Measurements from ENCODE around the gene GALNT2. TPM values are rescaled to one million over a fixed set of nuclear protein-coding genes. Genes with fewer than 3 reads are reported as not detected.

Gene GALNT2
- total and polyA plus RNA-seq, 5 donors = 27.4 to 45.5 (median 38.8) TPM

GRCh38 chr1:230083746-230084407 is 16.8 kb downstream of the GALNT2 start:
- peak; percentile 16 to 28 for ATAC-seq

GRCh38 chr1:230084408-230085177 is 17.6 kb downstream of the GALNT2 start:
- WGBS = 60% methylated on average over 9 of the region's 9 CpGs
- Histone ChIP-seq H3K27me3 (ENCODE audit: control insufficient read depth, insufficient read depth) (no peaks in the 10 kb centered on the region), H3K9me3 (ENCODE audit: control insufficient read depth, low read length) (no peaks in the 10 kb centered on the region), H3K4me1 (ENCODE audit: control insufficient read depth, insufficient read depth, low read length) (peaks cover 19% of the 10 kb centered on the region), H3K4me3 (ENCODE audit: low read length) (no peak overlapping the region), H3K27ac (ENCODE audit: low read length) (peak overlapping the region; percentile 42)
- peak; percentile 65 to 71 (median 69) for DNase-seq
- peak; percentile 64 to 78 for ATAC-seq
- intact Hi-C loops (cut with DNase I) = no loop called here

More at GRCh38 chr1:230083746-230084407, 16.8 kb downstream of the GALNT2 start:
- no peak for DNase-seq
- H3K4me1 ChIP-seq (ENCODE audit: control insufficient read depth, insufficient read depth, low read length) = peaks cover 23% of the 10 kb centered on the region
- no peaks in the 10 kb centered on the region for H3K27me3 ChIP-seq (ENCODE audit: control insufficient read depth, insufficient read depth)
- H3K27ac ChIP-seq (ENCODE audit: low read length) = no peak overlapping the region
- intact Hi-C loops (cut with DNase I) = no loop called here
- 86% methylated on average over 10 of the region's 10 CpGs for WGBS
- H3K4me3 ChIP-seq (ENCODE audit: low read length) = no peak overlapping the region
- no peaks in the 10 kb centered on the region for H3K9me3 ChIP-seq (ENCODE audit: control insufficient read depth, low read length)

- H3K27me3 ChIP-seq (ENCODE audit: control insufficient read depth, insufficient read depth) = no peaks in the 10 kb centered on the region
- 90% methylated on average over 5 of the region's 5 CpGs for WGBS
- H3K4me3 ChIP-seq (ENCODE audit: low read length) = no peak overlapping the region
- peaks cover 17% of the 10 kb centered on the region for H3K4me1 ChIP-seq (ENCODE audit: control insufficient read depth, insufficient read depth, low read length)
- no peak for ATAC-seq
- no peak for DNase-seq
- no peaks in the 10 kb centered on the region for H3K9me3 ChIP-seq (ENCODE audit: control insufficient read depth, low read length)
- intact Hi-C loops (cut with DNase I) = no loop called here
- H3K27ac ChIP-seq (ENCODE audit: low read length) = peak overlapping the region; percentile 20
Observed at GRCh38 chr1:230085178-230085515, 18.1 kb downstream of the GALNT2 start.

- intact Hi-C loops (cut with DNase I) = no loop called here
- no peak for ATAC-seq
- WGBS = 69% methylated on average over 6 of the region's 6 CpGs
- H3K27me3 ChIP-seq (ENCODE audit: control insufficient read depth, insufficient read depth) = no peaks in the 10 kb centered on the region
- no peaks in the 10 kb centered on the region for H3K9me3 ChIP-seq (ENCODE audit: control insufficient read depth, low read length)
- no peak overlapping the region for H3K27ac ChIP-seq (ENCODE audit: low read length)
- no peak overlapping the region for H3K4me3 ChIP-seq (ENCODE audit: low read length)
- no peak for DNase-seq
- peaks cover 15% of the 10 kb centered on the region for H3K4me1 ChIP-seq (ENCODE audit: control insufficient read depth, insufficient read depth, low read length)
Observed at GRCh38 chr1:230086151-230086550, 19.1 kb downstream of the GALNT2 start.

- H3K27ac ChIP-seq (ENCODE audit: low read length) = no peak overlapping the region
- no peaks in the 10 kb centered on the region for H3K27me3 ChIP-seq (ENCODE audit: control insufficient read depth, insufficient read depth)
- intact Hi-C loops (cut with DNase I) = no loop called here
- no peak for ATAC-seq
- no peaks in the 10 kb centered on the region for H3K9me3 ChIP-seq (ENCODE audit: control insufficient read depth, low read length)
- peaks cover 18% of the 10 kb centered on the region for H3K4me1 ChIP-seq (ENCODE audit: control insufficient read depth, insufficient read depth, low read length)
- WGBS = 90% methylated on average over 12 of the region's 12 CpGs
- no peak for DNase-seq
- H3K4me3 ChIP-seq (ENCODE audit: low read length) = no peak overlapping the region
Observed at GRCh38 chr1:230087028-230087716, 20.1 kb downstream of the GALNT2 start.

DNA sequence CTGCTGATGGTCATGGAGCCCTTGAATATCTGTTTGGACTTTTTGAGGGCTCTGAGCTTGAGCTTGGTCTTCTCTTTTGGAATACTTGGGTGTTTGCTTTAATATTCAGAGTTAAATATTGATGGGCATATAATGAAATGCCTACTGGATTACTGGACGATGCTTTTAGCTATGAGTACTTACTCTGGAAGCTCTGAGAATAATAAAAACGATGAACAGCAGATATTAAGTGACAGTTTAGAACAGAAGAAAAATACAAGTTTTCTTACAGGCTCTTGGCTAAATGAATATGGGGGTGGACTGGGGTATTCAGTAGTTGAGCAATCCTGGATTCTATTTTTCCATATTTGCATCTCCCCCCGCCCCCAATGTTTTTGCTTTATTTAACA is 20.7 kb downstream of the GALNT2 start:
- ATAC-seq (no peak), DNase-seq (no peak)
- no peaks in the 10 kb centered on the region for H3K27me3 ChIP-seq (ENCODE audit: control insufficient read depth, insufficient read depth)
- H3K9me3 ChIP-seq (ENCODE audit: control insufficient read depth, low read length) = no peaks in the 10 kb centered on the region
- intact Hi-C loops (cut with DNase I) = no loop called here
- H3K4me3 ChIP-seq (ENCODE audit: low read length) = no peak overlapping the region
- no peak overlapping the region for H3K27ac ChIP-seq (ENCODE audit: low read length)
- H3K4me1 ChIP-seq (ENCODE audit: control insufficient read depth, insufficient read depth, low read length) = peaks cover 18% of the 10 kb centered on the region
- 77% methylated on average over 3 of the region's 3 CpGs for WGBS

DNA sequence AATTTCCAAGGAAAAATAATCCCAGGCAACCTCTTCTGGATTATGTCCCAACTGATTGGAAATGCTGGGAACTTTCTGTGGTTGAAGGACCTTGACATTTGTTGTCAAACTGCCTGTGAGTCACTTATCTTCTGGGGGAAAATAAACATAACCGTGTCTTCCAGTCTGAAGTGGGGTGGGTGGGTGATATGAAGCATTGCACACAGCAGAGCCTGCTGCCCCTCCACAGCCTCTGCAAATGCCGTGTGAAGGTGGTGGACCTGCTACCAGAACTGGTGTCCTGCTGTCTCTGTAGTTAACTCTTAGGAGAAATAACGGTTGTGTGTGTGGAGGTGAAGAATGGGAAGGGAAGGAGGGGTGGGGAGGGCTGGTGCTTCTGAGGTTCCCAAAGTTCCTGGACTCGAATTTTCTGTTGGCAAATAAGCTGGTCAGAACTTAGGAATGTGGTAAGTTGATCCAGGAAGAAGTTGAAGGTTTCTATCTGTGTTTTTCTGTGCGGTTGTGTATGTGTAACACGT is 23.2 kb downstream of the GALNT2 start:
- intact Hi-C loops (cut with DNase I) = no loop called here
- Histone ChIP-seq H3K4me3 (ENCODE audit: low read length) (no peak overlapping the region), H3K27me3 (ENCODE audit: control insufficient read depth, insufficient read depth) (no peaks in the 10 kb centered on the region), H3K9me3 (ENCODE audit: control insufficient read depth, low read length) (no peaks in the 10 kb centered on the region), H3K27ac (ENCODE audit: low read length) (no peak overlapping the region), H3K4me1 (ENCODE audit: control insufficient read depth, insufficient read depth, low read length) (peaks cover 12% of the 10 kb centered on the region)
- WGBS = 59% methylated on average over 6 of the region's 6 CpGs
- ATAC-seq = peak in 1 of 2 donors; percentile 21
- peak in 1 of 3 donors; percentile 31 for DNase-seq

DNA sequence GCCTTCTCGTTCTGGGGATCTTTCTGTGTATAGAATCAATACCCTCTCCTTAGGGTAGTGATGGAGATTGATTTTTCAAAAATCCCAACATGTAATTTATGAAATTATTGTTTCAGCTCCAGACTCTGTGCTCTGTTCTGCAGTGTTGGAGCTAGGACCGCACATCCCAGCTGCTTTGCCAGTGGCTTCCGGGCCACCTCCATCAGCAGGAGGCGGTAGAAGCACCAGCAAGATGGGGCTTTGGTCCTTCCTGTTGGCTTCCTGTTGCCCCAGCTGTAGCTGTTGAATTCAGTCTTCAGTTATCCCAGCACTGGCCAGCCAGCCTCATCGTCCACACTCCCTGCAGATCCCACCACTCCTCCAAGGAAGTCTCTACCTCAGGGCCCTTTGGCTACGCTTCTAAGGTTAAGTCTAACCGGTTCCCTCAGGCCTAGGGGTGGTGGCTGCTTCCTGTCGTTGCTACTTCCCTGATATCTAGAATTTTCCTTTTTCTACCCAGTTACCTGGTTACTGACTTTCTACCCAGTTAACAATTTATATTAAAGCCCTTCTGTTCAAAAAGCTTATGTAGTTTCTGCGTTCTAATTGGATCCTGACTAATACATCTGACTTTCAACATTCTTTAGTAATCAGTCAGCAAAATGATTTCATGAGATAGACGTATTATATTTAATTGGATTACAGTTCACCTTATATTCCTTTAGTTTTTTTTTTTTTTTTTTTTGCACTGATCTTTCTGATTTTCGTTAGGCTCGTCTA is 24.6 kb downstream of the GALNT2 start:
- intact Hi-C loops (cut with DNase I) = no loop called here
- H3K27ac ChIP-seq (ENCODE audit: low read length) = no peak overlapping the region
- WGBS = 94% methylated on average over 12 of the region's 12 CpGs

DNA sequence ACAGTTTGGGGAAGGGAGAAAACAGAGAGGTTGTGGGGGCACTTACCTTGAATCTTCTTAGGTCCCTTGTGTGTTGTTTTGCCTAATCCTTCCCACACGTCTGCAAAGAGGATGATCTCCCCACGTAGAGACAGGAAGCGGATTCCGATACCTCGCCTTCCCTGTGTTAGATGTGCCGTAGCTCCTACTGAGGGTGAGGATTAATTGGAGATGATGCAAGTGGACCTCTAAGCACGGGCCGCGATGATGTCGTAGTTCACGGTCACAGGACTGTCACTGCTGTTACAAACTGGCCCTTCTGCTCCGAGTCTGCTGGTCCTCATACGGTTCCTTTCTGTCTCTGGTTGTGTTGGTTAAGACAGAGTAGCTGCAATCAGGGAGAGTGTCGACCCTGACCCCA is 27.7 kb downstream of the GALNT2 start:
- H3K4me3 ChIP-seq (ENCODE audit: low read length) = no peak overlapping the region
- H3K27me3 ChIP-seq (ENCODE audit: control insufficient read depth, insufficient read depth) = no peaks in the 10 kb centered on the region
- peaks cover 5% of the 10 kb centered on the region for H3K4me1 ChIP-seq (ENCODE audit: control insufficient read depth, insufficient read depth, low read length)
- no peak overlapping the region for H3K27ac ChIP-seq (ENCODE audit: low read length)
- intact Hi-C loops (cut with DNase I) = no loop called here
- DNase-seq (no peak), ATAC-seq (no peak)
- no peaks in the 10 kb centered on the region for H3K9me3 ChIP-seq (ENCODE audit: control insufficient read depth, low read length)
- 94% methylated on average over 14 of the region's 14 CpGs for WGBS

More for the DNA sequence above, 24.6 kb downstream of the GALNT2 start:
- Histone ChIP-seq H3K9me3 (ENCODE audit: control insufficient read depth, low read length) (no peaks in the 10 kb centered on the region), H3K27me3 (ENCODE audit: control insufficient read depth, insufficient read depth) (no peaks in the 10 kb centered on the region), H3K4me1 (ENCODE audit: control insufficient read depth, insufficient read depth, low read length) (peaks cover 7% of the 10 kb centered on the region), H3K4me3 (ENCODE audit: low read length) (no peak overlapping the region)
- DNase-seq (peak in 1 of 3 donors; percentile 7), ATAC-seq (no peak)

GRCh38 chr1:230095938-230096337 is 28.9 kb downstream of the GALNT2 start:
- H3K4me1 ChIP-seq (ENCODE audit: control insufficient read depth, insufficient read depth, low read length) = peaks cover 3% of the 10 kb centered on the region
- no peak overlapping the region for H3K4me3 ChIP-seq (ENCODE audit: low read length)
- no peak overlapping the region for H3K27ac ChIP-seq (ENCODE audit: low read length)
- ATAC-seq (no peak), DNase-seq (no peak)
- intact Hi-C loops (cut with DNase I) = no loop called here
- H3K27me3 ChIP-seq (ENCODE audit: control insufficient read depth, insufficient read depth) = no peaks in the 10 kb centered on the region
- no peaks in the 10 kb centered on the region for H3K9me3 ChIP-seq (ENCODE audit: control insufficient read depth, low read length)
- 88% methylated on average over 5 of the region's 5 CpGs for WGBS

Measured in right cardiac atrium (tissue), 5 donors.